K562 (cell line): Measurements from ENCODE around the gene CAPN2. TPM values are rescaled to one million over a fixed set of nuclear protein-coding genes. Genes with fewer than 3 reads are reported as not detected.

Experiments
- ATAC-seq: fragments of 200-7000 bp; cut with Tn5 transposase; 3 replicates; pipeline ENCODE4 v1.9.1; 2020; ENCODE audit warnings: moderate library complexity
- BruUV-seq: library from RNA; stranded (reverse); fragments of 400-500 nt; replicated peaks from 2 replicates; lab custom pipeline; 2021; lab: Mats Ljungman, UMichigan
- CTCF ChIA-PET: fragments of 300-600 bp; formaldehyde crosslinking; extraction: SDS; loops from one replicate; lab custom pipeline; 2021; ENCODE audit warnings: low intra/inter-chr PET ratio; lab: Yijun Ruan, JAX
- POLR2A ChIA-PET: fragments of 300-600, 350-650 bp; sonication (Branson Sonifier 250); formaldehyde crosslinking; extraction: SDS; loops from one replicate; lab custom pipeline; 2021; ENCODE audit warnings: antibody characterized with exemption, inconsistent platforms; lab: Yijun Ruan, JAX
- DNase-seq, 4 experiments: peaks; one replicate each; pipeline versions ENCODE4 v3.0.0 to v3.0.0-alpha.2; 2011 to 2018; ENCODE audit warnings: low spot score in 3 of 4, mixed read lengths in 3 of 4; ENCODE audit errors: extremely low read depth in 1 of 4
- FAIRE-seq: peaks from 2 replicates; lab custom pipeline; 2011; peaks lifted over from hg19 to GRCh38; lab: Jason Lieb, UNC
- H2AFZ ChIP-seq: 2 replicates; pipeline ENCODE4 v1.6.0; 2011; ENCODE audit warnings: low read depth, low read length, control low read depth, inconsistent platforms
- H3K27ac ChIP-seq: fragments of 200-600 bp; 3 replicates; pipeline ENCODE4 v1.8.0; 2011; ENCODE audit warnings: low read depth, mild to moderate bottlenecking, control low read depth, inconsistent platforms, low read length, moderate library complexity, mixed read lengths; ENCODE audit errors: extremely low read depth
- H3K27me3 ChIP-seq, 2 experiments: fragments of 300-600 bp in 1 of 2; 2 replicates in 1 of 2; 3 replicates in 1 of 2; pipeline versions ENCODE4 v1.6.0 to v1.8.0; 2011; ENCODE audit warnings: inconsistent platforms in 2 of 2, low read length in 2 of 2, mild to moderate bottlenecking in 1 of 2, mixed read lengths in 1 of 2, moderate library complexity in 1 of 2; ENCODE audit not compliant: control insufficient read depth in 2 of 2, insufficient read depth in 2 of 2
- H3K36me3 ChIP-seq: fragments of 300-600 bp; 3 replicates; pipeline ENCODE4 v1.8.0; 2011; ENCODE audit warnings: mild to moderate bottlenecking, low read length, inconsistent platforms; ENCODE audit not compliant: control insufficient read depth, insufficient read depth
- H3K4me1 ChIP-seq, 2 experiments: fragments of 200-600 bp in 1 of 2; replicated peaks in 1 of 2; 2 replicates in 1 of 2; 3 replicates in 1 of 2; pipeline versions ENCODE4 v1.5.1 to v1.8.0; 2011; ENCODE audit warnings: inconsistent platforms in 2 of 2, low read length in 2 of 2, mild to moderate bottlenecking in 1 of 2, mixed read lengths in 1 of 2, moderate library complexity in 1 of 2; ENCODE audit not compliant: control insufficient read depth in 2 of 2, insufficient read depth in 2 of 2
- H3K4me2 ChIP-seq: 2 replicates; pipeline ENCODE4 v1.6.1; 2011; ENCODE audit warnings: low read length, control low read depth, inconsistent platforms, mixed read lengths; ENCODE audit not compliant: insufficient read depth
- H3K4me3 ChIP-seq: fragments of 200-600 bp; sonication (generic), shearing (Covaris generic); 2 replicates; pipeline ENCODE4 v1.5.1; 2016; ENCODE audit warnings: control low read depth, inconsistent platforms
- H3K79me2 ChIP-seq: fragments of 200-600 bp; 3 replicates; pipeline ENCODE4 v1.8.0; 2011; ENCODE audit warnings: low read length, inconsistent platforms; ENCODE audit not compliant: control insufficient read depth, insufficient read depth
- H3K9ac ChIP-seq, 2 experiments: 2 replicates each; pipeline versions ENCODE4 v1.6.0 to v1.6.1; 2011; ENCODE audit warnings: low read depth in 2 of 2, low read length in 2 of 2, control low read depth in 1 of 2, inconsistent platforms in 1 of 2, mild to moderate bottlenecking in 1 of 2, mixed read lengths in 1 of 2; ENCODE audit not compliant: insufficient read depth in 1 of 2
- H3K9me1 ChIP-seq: one replicate; pipeline ENCODE4 v1.6.0; 2011; ENCODE audit warnings: inconsistent platforms, mild to moderate bottlenecking, low read length, moderate library complexity; ENCODE audit not compliant: control insufficient read depth, insufficient read depth
- H3K9me3 ChIP-seq: replicated peaks from 2 replicates; pipeline ENCODE4 v1.5.1; 2011; ENCODE audit warnings: low read depth, low read length, inconsistent platforms; ENCODE audit not compliant: control insufficient read depth, insufficient read depth
- H4K20me1 ChIP-seq: replicated peaks from 2 replicates; pipeline ENCODE4 v1.6.1; 2011; ENCODE audit warnings: low read length, inconsistent platforms, mixed read lengths; ENCODE audit not compliant: control insufficient read depth, insufficient read depth
- FOXK2 ChIP-seq, 2 experiments: fragments of 450-650 bp; IDR thresholded peaks in 1 of 2; conservative IDR thresholded peaks in 1 of 2; 2 replicates each; pipeline ENCODE4 v1.6.1; 2016; ENCODE audit warnings: low read depth in 2 of 2, mild to moderate bottlenecking in 1 of 2
- NKRF ChIP-seq: fragments of 450-650 bp; IDR thresholded peaks from 2 replicates; pipeline ENCODE4 v1.6.1; 2016; ENCODE audit warnings: borderline replicate concordance
- POLR2G ChIP-seq: fragments of 200-400 bp; formaldehyde crosslinking; IDR thresholded peaks from 2 replicates; pipeline ENCODE4 v1.6.1; 2017; ENCODE audit warnings: low read depth, mild to moderate bottlenecking, antibody characterized with exemption, low read length, moderate library complexity
- THAP12 ChIP-seq: fragments of 250-450 bp; sonication (Bioruptor Pico); IDR thresholded peaks from 2 replicates; pipeline ENCODE4 v1.9.0; 2021; ENCODE audit warnings: mild to moderate bottlenecking, inconsistent platforms
- ZBTB33 ChIP-seq: sonication (generic); formaldehyde crosslinking; IDR thresholded peaks from 2 replicates; pipeline ENCODE4 v1.8.1; 2023; ENCODE audit warnings: mild to moderate bottlenecking, missing genetic modification reagents
- ZC3H11A ChIP-seq: IDR thresholded peaks from 2 replicates; pipeline ENCODE4 v1.6.1; 2012; ENCODE audit warnings: low read depth, low read length, improper control_type of control experiment
- ZNF592 ChIP-seq: fragments of 450-650 bp; IDR thresholded peaks from 2 replicates; pipeline ENCODE4 v1.6.1; 2017; ENCODE audit warnings: antibody characterized with exemption, mild to moderate bottlenecking
- WGBS: fragments of 100-300 bp; shearing (Covaris generic); methylation state at CpG from one replicate; pipeline ENCODE4 v1.1.6; 2016; ENCODE audit warnings: low coverage, mixed read lengths; ENCODE audit not compliant: insufficient coverage; ENCODE audit errors: missing lambda C conversion rate; 5-methylcytosine and 5-hydroxymethylcytosine counted together
- in situ Hi-C: fragments of 300-500 bp; cut with MboI; formaldehyde crosslinking; loops from 4 replicates; pipeline ENCODE4 v1.15.0; 2018; ENCODE audit warnings: inconsistent platforms, mixed read lengths
- intact Hi-C: fragments of 100-400 bp; cut with micrococcal nuclease; formaldehyde crosslinking; loops from 2 replicates; pipeline ENCODE4 v1.14.2; 2022
- polyA plus RNA-seq, 8 experiments: library from polyadenylated mRNA; depleted of rRNA in 4 of 8; stranded (reverse) in 5 of 8; unstranded in 3 of 8; fragments of >200 nt; fragmentation: Nextera tagmentation in 2 of 8; fragmentation: Illumina TruSeq in 1 of 8; extraction: Ambion mirVana in 2 of 8; extraction: Trizol in 1 of 8; gene quantifications; 2 replicates each; pipeline versions ENCODE4 v1.2.1 to v1.2.3, GENCODE V29; 2011 to 2014; ENCODE audit warnings: inconsistent platforms in 1 of 8, missing spikeins in 1 of 8
- total RNA-seq, 7 experiments: library from RNA; depleted of rRNA in 6 of 7; stranded (reverse); fragments of >200 nt in 6 of 7; fragmentation: Illumina TruSeq in 2 of 7; extraction: Trizol in 2 of 7; gene quantifications; 2 replicates each; pipeline versions ENCODE4 v1.2.1 to v1.2.3, GENCODE V29; 2011 to 2021; ENCODE audit warnings: low replicate concordance in 1 of 7

The CAPN2 gene
- total and polyA plus RNA-seq, 9 of the 15 experiments (the other 6 are each of a cell fraction or from before 2014, with no cell fraction given) = 24.6 to 157 (median 101) TPM

GRCh38 chr1:223695014-223695548, 17.3 kb upstream of the CAPN2 start:
- H3K79me2 ChIP-seq = no peaks in the 10 kb centered on the region
- H4K20me1 ChIP-seq = no peaks in the 10 kb centered on the region
- POLR2A ChIA-PET = interaction anchor here (0.7 kb wide), 1 partner anchor 360 kb away, joined by 3 read pairs; no protein-coding TSS in a partner anchor
- no peaks in the 10 kb centered on the region for H3K27me3 ChIP-seq
- in situ Hi-C loops (loop anchor here (5.0 to 25.0 kb wide), 2 partner anchors 558 to 637 kb away; partner anchors contain the start of genes NVL and TLR5), intact Hi-C loops (loop anchor here (5.0 to 10.0 kb wide), 4 partner anchors 117 to 807 kb away; no protein-coding TSS in a partner anchor)
- ATAC-seq (no peak; the same call in 2 of the 3 replicates), DNase-seq (no peak)
- H2AFZ ChIP-seq = peak overlapping the region; percentile 48
- H3K4me2 ChIP-seq = no peak overlapping the region
- H3K4me3 ChIP-seq = no peak overlapping the region
- WGBS = 9% methylated on average over 8 of the region's 8 CpGs
- no peaks in the 10 kb centered on the region for H3K9me1 ChIP-seq
- TF ChIP-seq NKRF (no peak), ZNF592 (no peak), ZC3H11A (no peak), POLR2G (no peak), ZBTB33 (CRISPR knock-in tag) (no peak), THAP12 (CRISPR knock-in tag) (no peak), FOXK2 (conservative IDR thresholded peaks at IDR 0.05 in 1 of 2, IDR thresholded peaks at IDR 0.05 in 1 of 2; ENCODE audit: low read depth in 2 of 2) (no peak)
- TF ChIP-seq, all 486 proteins: peak for 0
- FAIRE-seq = no peak
- Histone ChIP-seq H3K9me3 (no peaks in the 10 kb centered on the region), H3K27ac (no peak overlapping the region), H3K36me3 (no peaks in the 10 kb centered on the region), H3K9ac (no peak overlapping the region), H3K4me1 (peaks cover 1 to 7% of the 10 kb centered on the region in 2 experiments; a peak in 4 of 5 replicates)
- CTCF ChIA-PET = interaction anchor here (0.6 kb wide), 1 partner anchor 552 kb away, joined by 4 read pairs; the partner anchor contains the start of gene TLR5
- no TSS peak for BruUV-seq
